Measurements from ENCODE around the gene IPO4.
"Not testable (repeated sequence)": the region's sequence is repeated elsewhere in the genome, so short reads cannot be mapped to it uniquely, and the experiment has no call there.

The IPO4 gene

GRCh38 chr14:24216876-24217275 is 28.3 kb upstream of the IPO4 start:
- DNase-seq (ENCODE audit: low read depth), result not testable (repeated sequence)

GRCh38 chr14:24216345-24216699 is 27.7 kb upstream of the IPO4 start:
- DNase-seq (ENCODE audit: low read depth), result no peak

GRCh38 chr14:24215495-24216344 is 27.1 kb upstream of the IPO4 start, which contains the start of gene MDP1:
TSS of gene MDP1 (minus strand) at chr14:24216066. CDS start at chr14:24215955, 111 bp downstream.
- DNase-seq (ENCODE audit: low read depth), result peak; percentile 84

GRCh38 chr14:24213866-24214662 is 25.4 kb upstream of the IPO4 start:
- no peak for DNase-seq (ENCODE audit: low read depth)

GRCh38 chr14:24212924-24213865 is 24.6 kb upstream of the IPO4 start, which contains the start of gene CHMP4A:
TSS of gene CHMP4A (minus strand) at chr14:24213488. CDS start at chr14:24213439, 49 bp downstream.
- DNase-seq (ENCODE audit: low read depth), result peak; percentile 99

- DNase-seq (ENCODE audit: low read depth), result no peak
These were observed 22.7 kb upstream of the IPO4 start for GRCh38 chr14:24211311-24211710.

- no peak for DNase-seq (ENCODE audit: low read depth)
These were observed 19.0 kb upstream of the IPO4 start for GRCh38 chr14:24207625-24208024.

- no peak for DNase-seq (ENCODE audit: low read depth)
These were observed 18.5 kb upstream of the IPO4 start for GRCh38 chr14:24207104-24207551.

GRCh38 chr14:24206260-24207103 is 17.9 kb upstream of the IPO4 start:
- no peak for DNase-seq (ENCODE audit: low read depth)

GRCh38 chr14:24204163-24205146 is 15.8 kb upstream of the IPO4 start:
- DNase-seq (ENCODE audit: low read depth), result no peak

GRCh38 chr14:24203249-24203886 is 14.8 kb upstream of the IPO4 start:
- not testable (repeated sequence) for DNase-seq (ENCODE audit: low read depth)

GRCh38 chr14:24202538-24202937 is 13.9 kb upstream of the IPO4 start:
- not testable (repeated sequence) for DNase-seq (ENCODE audit: low read depth)

- DNase-seq (ENCODE audit: low read depth), result no peak
These were observed 10.4 kb upstream of the IPO4 start for GRCh38 chr14:24198814-24199524.

GRCh38 chr14:24197056-24197450 is 8.4 kb upstream of the IPO4 start:
- no peak for DNase-seq (ENCODE audit: low read depth)

- DNase-seq (ENCODE audit: low read depth), result peak; percentile 42
These were observed 7.7 kb upstream of the IPO4 start for GRCh38 chr14:24196071-24197055.

GRCh38 chr14:24195186-24196070 is 6.8 kb upstream of the IPO4 start, which contains the start of gene TM9SF1:
TSS of gene TM9SF1 (minus strand) at chr14:24195441. CDS start at chr14:24195019, 422 bp downstream.
- DNase-seq (ENCODE audit: low read depth), result peak; percentile 85

All from ELR (cell line).